Activated T-cell treated with anti-CD3 and anti-CD28 coated beads for 48 hours (primary cell): ENCODE data around the gene GRIK5.

Source experiments
- DNase-seq: peaks from one replicate; pipeline ENCODE4 v3.0.0-alpha.2; 2020; ENCODE audit warnings: low read depth

GRIK5 gene

DNA sequence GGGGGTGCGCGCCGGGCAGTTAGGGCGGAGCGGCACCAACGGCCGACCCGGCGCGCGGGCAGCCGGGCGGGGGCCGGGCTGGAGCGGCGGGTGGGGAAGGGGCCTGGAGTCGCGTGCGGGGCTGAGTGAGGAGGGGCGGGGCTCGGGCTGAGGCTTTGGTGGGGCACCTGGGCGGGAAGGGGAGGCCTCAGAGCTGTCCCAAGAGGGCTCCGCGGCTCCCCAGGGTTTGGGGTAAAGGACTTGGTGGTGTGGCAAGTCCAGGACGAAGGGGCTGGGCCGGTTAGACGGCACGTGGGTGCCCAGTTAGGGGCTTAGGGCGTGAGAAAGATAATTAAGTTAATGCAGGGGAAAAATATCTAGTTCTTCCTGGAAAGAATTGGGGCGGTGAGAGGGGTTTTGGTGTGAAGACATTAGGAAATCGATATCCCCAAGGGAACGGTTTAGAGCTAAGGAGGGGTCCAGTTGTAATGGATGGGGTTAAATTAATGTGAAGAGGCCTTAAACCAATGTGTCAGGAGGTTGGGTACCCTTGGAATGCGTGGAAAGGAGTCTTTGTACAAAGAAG, 6.5 kb upstream of the GRIK5 start:
- no peak for DNase-seq

DNA sequence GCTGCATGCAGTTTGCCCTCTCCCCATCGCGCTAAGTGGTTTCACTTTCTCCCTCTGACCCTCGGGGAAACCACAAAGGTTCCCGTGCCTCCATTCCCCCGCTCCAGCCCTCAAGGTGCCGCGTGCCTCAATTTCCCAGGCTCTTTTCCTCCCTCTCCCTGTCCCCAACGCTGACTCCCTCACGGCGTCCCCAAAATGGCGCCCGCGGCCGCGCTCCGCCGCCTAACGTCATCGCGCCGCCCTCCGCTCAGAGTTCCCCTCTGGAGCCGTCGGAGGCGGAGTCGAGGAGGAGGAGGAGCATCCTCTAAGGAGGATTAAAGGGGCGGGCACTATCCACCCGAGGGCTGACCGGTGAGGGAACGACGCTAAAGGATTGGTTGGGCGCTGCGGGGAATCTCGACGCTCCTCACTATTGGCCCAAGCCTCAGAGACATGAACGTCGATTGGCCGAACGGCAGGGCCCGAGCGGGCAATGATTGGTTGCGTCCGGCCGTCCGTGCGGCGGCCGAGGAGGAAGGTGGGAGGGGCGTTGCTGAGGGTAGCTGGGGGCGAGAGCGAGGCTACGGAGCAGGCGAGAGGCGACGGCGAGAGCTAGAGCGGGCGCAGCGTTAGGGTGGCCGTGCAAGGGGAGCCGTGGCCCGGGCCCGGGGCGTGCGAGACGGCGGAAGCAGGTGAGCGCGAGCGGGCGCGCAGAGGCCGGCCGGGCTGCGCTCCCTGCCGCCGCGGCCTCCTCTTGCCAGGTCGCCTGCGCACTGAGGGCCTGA, 5.8 kb upstream of the GRIK5 start, which contains the start of gene ZNF574:
Gene ZNF574 (plus strand): TSS at position 551 of the 764 bp plus-strand sequence. CDS start 2,441 bp downstream, outside the sequence.
- DNase-seq, result peak; percentile 97

- DNase-seq, result no peak
These were observed 5.3 kb upstream of the GRIK5 start for GRCh38 chr19:42075364-42075615.

DNA sequence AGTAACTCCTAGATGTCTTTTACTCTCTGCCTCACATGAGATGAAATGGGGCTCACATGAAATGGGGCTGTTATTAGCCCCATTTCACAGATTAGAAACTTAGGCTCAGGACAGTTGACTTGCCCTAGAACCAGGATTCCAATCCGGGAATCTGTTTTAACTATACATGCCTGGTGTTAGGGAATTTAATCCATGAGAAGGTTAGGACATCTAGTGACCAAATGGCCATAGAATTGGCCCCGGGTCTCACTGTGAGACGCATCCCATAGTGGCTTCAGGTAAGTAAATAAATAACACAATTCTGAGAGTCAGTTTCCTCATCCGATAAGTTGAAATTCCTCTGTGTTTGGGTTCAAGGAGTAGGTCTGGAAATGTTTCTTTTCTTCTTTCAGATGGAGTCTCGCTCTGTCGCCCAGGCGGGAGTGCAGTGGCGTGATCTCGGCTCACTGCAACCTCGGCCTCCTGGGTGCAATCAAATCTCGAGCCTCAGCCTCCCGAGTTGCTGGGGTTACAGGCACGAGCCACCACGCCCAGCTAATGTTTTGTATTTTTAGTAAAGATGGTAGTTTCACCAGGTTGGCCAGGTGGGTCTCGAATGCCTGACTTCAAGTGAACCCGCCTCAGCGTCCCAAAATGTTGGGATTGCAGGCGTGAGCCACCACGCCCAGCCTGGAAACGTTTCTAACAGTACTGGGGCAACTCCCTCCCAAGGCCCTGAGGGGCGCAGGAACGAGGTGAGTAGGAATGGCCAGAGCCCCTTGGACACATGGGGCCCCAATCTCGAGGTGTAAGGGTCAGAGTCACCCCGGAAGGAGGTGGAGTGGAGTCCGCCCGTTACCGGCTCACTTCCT, 4.7 kb upstream of the GRIK5 start:
- no peak for DNase-seq

- DNase-seq, result no peak
These were observed 1.2 kb upstream of the GRIK5 start for GRCh38 chr19:42071247-42071646.

DNA sequence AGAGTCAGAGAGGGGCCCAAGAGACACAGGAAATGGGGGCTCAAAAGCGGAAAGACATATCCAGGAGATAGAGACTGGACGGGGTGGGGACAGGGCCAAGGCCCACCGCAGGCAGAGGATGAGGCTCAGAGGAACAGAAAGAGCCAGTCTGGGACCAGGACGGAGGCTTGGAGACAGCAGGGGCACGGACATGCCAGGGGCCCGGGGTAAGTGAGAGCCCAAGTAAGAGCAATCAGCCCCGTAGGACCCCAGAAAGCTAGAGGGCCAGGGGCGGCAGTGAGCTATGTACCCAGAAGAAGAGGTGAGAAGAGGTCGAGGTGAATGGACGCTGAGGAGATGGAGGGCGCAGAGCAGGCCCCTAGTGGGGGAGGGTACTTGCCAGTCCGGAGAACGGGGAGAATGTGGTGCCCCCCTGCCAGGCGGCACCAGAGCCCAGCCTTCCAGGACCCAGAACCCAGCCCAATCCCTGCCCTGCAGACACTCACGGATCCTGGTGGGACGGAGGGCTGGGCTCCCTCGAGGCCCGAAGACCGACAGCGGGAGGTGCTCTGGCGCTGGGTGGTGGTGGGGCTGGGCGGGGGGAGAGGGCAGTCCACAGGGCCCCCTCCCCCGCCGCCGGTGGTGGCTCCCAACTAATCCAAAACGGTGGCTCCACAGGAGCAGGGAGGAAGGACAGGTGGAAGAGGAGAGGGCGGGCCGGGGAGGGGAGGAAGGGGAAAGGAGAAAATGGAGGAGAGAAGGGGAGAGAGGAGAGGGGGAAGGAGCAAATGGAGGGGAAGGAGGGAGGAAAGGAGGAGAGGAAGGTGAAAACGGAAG, 1.0 kb downstream of the GRIK5 start:
- no peak for DNase-seq

GRCh38 chr19:42068361-42068755, 1.6 kb downstream of the GRIK5 start:
- no peak for DNase-seq

DNA sequence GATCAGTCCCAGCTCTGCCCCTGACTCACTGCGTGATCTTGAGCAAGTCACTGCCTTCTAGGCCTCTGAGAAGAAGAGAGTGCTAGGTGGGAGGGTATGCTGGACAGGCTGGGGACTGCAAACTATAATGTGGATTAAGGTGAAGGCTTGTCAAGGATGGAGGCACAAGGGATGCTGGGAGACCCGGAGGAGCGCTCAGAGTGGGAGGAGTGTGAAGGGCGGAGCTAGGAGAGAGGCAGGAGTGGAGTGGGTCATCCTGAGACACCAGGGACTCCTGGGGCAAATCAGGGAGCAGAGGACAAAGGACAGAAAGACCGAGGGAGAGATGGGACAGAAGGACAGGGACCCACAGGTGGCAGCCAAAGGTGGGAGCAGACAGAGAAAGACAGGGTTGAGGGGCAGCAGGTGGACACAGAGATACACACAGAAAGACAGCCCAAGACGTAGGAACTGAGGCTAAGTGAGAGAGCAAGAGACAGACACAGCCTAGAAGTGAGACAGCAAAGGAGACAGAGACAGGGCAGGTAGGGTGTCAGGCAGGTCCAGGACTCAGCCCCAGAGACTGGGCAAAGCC, 2.6 kb downstream of the GRIK5 start:
- no peak for DNase-seq

- DNase-seq, result no peak
These were observed 3.8 kb downstream of the GRIK5 start for GRCh38 chr19:42066075-42066754.

- no peak for DNase-seq
These were observed 4.5 kb downstream of the GRIK5 start for GRCh38 chr19:42065511-42065910.

GRCh38 chr19:42065051-42065450, 5.0 kb downstream of the GRIK5 start:
- DNase-seq, result no peak

GRCh38 chr19:42064432-42064831, 5.6 kb downstream of the GRIK5 start:
- DNase-seq, result no peak

DNA sequence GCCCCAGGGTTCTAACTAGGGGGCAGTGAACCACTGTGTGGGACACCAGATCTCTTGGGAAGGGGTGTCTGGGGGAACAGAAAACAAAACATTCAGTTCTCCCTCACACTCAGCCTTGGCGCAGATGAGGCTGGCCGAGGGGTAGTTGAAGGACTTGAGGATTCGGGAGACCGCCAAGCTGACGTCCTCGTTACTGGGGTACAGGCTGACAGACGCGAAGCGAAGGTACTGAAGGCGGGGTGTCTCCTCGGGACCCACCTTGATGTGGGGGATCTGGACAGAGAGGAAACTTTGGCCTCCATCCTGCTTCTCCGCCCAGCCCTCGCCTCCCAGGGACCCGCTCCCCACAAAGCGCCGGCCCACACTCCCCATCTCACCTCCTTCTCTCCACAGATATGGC, 7.6 kb downstream of the GRIK5 start:
- DNase-seq, result no peak

DNA sequence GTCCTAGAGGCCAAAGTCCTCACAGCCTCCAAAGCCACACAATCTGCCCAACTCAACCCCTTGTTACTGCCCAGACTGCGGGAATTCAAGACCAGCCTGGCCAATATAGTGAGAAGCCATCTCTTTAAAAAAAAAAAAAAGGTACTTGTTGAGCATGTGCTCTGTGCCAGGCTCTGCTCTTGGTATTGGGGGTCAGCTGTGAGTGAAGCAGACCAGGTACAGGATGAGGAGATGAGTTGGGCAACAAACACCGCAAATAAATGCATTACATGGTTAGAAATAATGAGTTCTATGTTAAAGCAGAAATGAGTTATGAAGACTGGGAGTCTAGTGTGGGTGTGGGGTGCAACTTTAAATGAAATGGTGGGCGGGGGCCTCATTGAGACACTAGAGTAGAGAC, 9.9 kb downstream of the GRIK5 start:
- DNase-seq, result no peak

GRCh38 chr19:42059196-42059595, 10.8 kb downstream of the GRIK5 start:
- DNase-seq, result no peak

GRCh38 chr19:42057846-42058245, 12.2 kb downstream of the GRIK5 start:
- no peak for DNase-seq

- no peak for DNase-seq
These were observed 15.8 kb downstream of the GRIK5 start for GRCh38 chr19:42054205-42054604.

DNA sequence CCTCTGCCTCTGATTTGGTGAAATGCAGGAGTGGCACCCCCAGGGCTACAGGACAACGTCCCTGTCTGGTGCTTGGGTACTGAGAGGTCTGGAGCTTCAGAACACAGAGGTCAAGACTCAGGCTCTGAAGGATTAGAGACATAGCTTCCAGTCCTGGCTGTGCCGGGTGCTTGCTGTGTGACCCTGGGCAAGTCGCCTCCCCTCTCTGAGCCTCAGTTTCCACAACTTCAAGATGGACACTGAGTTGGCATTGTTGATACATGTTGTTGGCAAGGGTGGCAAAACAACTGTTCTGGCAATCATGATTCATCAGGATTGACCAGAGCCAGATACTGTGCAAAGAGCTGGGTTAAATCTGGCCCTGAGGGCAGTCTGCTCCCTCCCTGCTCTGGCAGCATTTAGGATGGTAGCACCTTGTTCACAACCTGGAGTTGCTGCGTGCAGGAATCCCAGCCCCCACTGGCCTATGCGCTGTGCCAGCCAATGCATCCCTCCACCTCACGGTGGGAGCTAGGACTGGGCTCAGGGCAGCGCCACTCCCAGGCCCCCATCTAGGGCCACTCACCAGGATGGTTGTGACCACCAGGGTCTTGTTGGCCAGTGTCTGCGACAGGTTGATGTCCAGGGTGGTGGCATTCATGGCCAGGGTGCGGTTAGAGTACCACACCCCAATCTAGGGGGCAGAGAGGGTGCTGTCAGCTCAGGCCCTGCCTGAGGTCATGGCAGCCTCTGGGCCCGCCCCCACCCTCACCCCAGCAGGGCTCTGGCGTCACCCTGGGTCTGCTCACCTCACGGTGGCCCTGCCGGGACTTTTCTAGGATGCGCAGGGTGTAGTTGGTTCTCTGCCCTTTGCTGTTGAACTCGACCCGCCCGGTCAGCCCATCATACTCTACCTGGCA, 16.7 kb downstream of the GRIK5 start:
- no peak for DNase-seq

- DNase-seq, result no peak
These were observed 17.7 kb downstream of the GRIK5 start for GRCh38 chr19:42052241-42052863.
